Fibroblast of mammary gland (primary cell): ENCODE data around the gene SRPRA.
"Not testable (repeated sequence)": the region's sequence is repeated elsewhere in the genome, so short reads cannot be mapped to it uniquely, and the experiment has no call there.

Source experiments
- DNase-seq: peaks from one replicate; pipeline ENCODE4 v3.0.0-alpha.2; 2010; ENCODE audit warnings: low read depth
- H3K4me3 ChIP-seq: 2 replicates; pipeline ENCODE4 v1.5.1; 2011; ENCODE audit warnings: low read depth, mild to moderate bottlenecking, low read length, moderate library complexity; ENCODE audit not compliant: control insufficient read depth
- TF ChIP-seq, protein P1 (sequence below): conservative IDR thresholded peaks from 2 replicates; pipeline ENCODE4 v1.5.1; 2011; ENCODE audit warnings: low read depth, low read length, inconsistent platforms; ENCODE audit not compliant: control insufficient read depth, insufficient read depth

Gene SRPRA

GRCh38 chr11:126311401-126312291 lies 43.0 kb upstream of the SRPRA start:
- no peak overlapping the region for H3K4me3 ChIP-seq
- no peak for DNase-seq

GRCh38 chr11:126310992-126311310 lies 42.3 kb upstream of the SRPRA start:
- DNase-seq, result no peak
- TF ChIP-seq, protein P1, sequence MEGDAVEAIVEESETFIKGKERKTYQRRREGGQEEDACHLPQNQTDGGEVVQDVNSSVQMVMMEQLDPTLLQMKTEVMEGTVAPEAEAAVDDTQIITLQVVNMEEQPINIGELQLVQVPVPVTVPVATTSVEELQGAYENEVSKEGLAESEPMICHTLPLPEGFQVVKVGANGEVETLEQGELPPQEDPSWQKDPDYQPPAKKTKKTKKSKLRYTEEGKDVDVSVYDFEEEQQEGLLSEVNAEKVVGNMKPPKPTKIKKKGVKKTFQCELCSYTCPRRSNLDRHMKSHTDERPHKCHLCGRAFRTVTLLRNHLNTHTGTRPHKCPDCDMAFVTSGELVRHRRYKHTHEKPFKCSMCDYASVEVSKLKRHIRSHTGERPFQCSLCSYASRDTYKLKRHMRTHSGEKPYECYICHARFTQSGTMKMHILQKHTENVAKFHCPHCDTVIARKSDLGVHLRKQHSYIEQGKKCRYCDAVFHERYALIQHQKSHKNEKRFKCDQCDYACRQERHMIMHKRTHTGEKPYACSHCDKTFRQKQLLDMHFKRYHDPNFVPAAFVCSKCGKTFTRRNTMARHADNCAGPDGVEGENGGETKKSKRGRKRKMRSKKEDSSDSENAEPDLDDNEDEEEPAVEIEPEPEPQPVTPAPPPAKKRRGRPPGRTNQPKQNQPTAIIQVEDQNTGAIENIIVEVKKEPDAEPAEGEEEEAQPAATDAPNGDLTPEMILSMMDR, result no peak
- no peak overlapping the region for H3K4me3 ChIP-seq

More at GRCh38 chr11:126311401-126312291, 43.0 kb upstream of the SRPRA start:
- TF ChIP-seq, protein P1, result no peak

DNA sequence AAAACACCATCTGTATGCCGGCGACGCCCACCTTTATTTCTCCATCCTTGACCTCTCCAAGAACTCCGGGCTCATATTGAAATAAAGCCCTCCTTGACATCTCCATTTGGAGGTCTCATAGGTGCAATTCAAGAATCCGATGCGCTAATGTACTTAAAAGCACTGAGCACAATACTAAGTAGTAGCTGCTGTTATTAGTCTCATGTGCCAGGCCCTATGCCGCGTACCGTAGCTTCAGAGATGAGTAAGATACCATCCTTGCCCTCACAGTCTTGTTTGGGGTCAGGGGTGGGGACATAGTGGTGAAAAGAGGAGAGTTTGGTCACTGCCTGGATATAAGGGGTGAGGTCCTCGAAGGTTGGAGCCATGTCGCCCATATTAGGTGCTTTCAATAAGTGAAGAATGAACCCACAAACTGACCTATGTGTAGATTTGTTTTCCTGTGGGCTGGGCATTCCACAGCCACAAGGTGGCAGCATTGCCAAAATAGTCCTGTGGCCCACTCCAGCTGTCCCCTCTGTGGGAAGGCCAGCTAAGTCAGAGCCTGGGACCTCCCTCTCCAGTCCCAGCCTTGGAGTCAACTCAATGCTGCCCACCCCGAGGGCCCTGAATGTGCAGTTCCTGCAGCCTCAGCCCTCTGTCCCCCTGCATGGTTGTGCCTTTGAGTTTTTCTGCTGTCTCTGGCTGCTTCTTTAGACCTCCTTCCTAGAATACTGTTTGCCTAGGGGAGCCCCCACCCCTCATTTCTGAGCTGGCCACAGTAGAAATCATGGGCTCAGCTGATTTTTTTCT lies 41.7 kb upstream of the SRPRA start:
- peak; percentile 78 for DNase-seq
- TF ChIP-seq, protein P1, result peak; percentile 96
- H3K4me3 ChIP-seq, result no peak overlapping the region

- H3K4me3 ChIP-seq, DNase-seq: not testable (repeated sequence)
These were observed 40.1 kb upstream of the SRPRA start for GRCh38 chr11:126308771-126309170.

GRCh38 chr11:126308271-126308671 lies 39.6 kb upstream of the SRPRA start:
- H3K4me3 ChIP-seq, result no peak overlapping the region
- TF ChIP-seq, protein P1, result no peak
- DNase-seq, result no peak

DNA sequence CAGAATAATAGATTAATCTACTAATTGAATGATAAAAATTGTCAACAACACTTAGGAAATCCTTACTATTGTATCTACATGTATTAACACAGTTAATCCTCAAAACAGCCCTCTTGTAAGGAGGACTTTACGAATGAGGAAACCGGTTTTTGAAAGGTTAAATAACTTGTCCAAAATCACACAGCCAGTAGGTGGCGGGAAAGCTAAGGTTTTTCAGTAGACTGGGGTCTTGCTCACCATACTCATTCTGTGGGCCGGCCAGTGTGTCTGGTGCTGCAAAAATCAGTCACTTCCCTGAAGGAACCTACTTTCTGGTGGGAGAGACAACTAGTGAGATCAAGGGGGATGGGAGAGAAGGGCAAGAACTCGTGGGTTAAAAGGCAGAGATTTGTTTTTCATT lies 39.0 kb upstream of the SRPRA start:
- TF ChIP-seq, protein P1, result peak; percentile 58
- H3K4me3 ChIP-seq, result no peak overlapping the region
- DNase-seq, result peak; percentile 69

DNA sequence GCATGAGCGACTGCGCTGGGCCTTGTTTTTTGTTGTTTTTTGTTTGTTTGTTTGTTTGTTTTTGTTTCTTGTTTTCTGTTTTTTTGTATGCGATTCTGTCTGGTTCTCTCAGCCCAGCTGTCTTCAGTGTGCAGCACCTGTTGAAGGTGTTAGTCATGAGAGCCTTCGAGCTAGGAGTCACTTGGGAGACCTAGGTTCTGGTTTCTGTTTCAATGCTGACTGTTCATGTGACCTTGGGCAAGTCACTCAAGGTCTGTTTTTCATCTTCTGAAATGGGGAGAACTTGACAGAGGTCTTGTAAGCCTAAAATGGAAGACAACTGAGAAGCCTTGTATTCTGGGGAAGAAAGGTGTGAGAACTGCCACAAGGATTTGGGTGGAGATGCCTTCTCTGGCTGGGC lies 37.0 kb upstream of the SRPRA start:
- TF ChIP-seq, protein P1, result no peak
- DNase-seq, result no peak
- H3K4me3 ChIP-seq, result no peak overlapping the region
